Fibroblast of lung (primary cell): Measurements from ENCODE around the gene MCEMP1. TPM values are rescaled to one million over a fixed set of nuclear protein-coding genes. Genes with fewer than 3 reads are reported as not detected.

Source experiments
- DNase-seq, 2 donors: peaks; one replicate each; pipeline versions ENCODE4 v3.0.0 to v3.0.0-alpha.2; 2010; ENCODE audit warnings: low read depth in 2 of 2
- H2AFZ ChIP-seq: 2 replicates; pipeline ENCODE4 v1.5.1; 2012; ENCODE audit warnings: low read length, control low read depth, inconsistent platforms
- H3K27ac ChIP-seq: 2 replicates; pipeline ENCODE4 v1.5.1; 2011; ENCODE audit warnings: low read length, control low read depth; ENCODE audit not compliant: insufficient read depth
- H3K27me3 ChIP-seq: 2 replicates; pipeline ENCODE4 v1.5.1; 2011; ENCODE audit warnings: mild to moderate bottlenecking, low read length; ENCODE audit not compliant: control insufficient read depth, insufficient read depth
- H3K36me3 ChIP-seq: 2 replicates; pipeline ENCODE4 v1.5.1; 2011; ENCODE audit warnings: low read length; ENCODE audit not compliant: control insufficient read depth, insufficient read depth
- H3K4me1 ChIP-seq: 2 replicates; pipeline ENCODE4 v1.5.1; 2011; ENCODE audit warnings: low read length; ENCODE audit not compliant: control insufficient read depth, insufficient read depth; ENCODE audit errors: extremely low read depth
- H3K4me2 ChIP-seq: 2 replicates; pipeline ENCODE4 v1.5.1; 2011; ENCODE audit warnings: low read length, control low read depth; ENCODE audit not compliant: insufficient read depth; ENCODE audit errors: extremely low read depth
- H3K4me3 ChIP-seq, 4 experiments: fragments of 200-600 bp in 1 of 4; sonication (generic) in 1 of 4; replicated peaks in 1 of 4; 2 replicates each; pipeline ENCODE4 v1.5.1; 2011 to 2016; ENCODE audit warnings: low read length in 4 of 4, low read depth in 3 of 4, mild to moderate bottlenecking in 3 of 4, control low read depth in 2 of 4, inconsistent platforms in 1 of 4, mixed read lengths in 1 of 4; ENCODE audit not compliant: insufficient read depth in 1 of 4; ENCODE audit errors: control extremely low read depth in 1 of 4
- H3K79me2 ChIP-seq: 2 replicates; pipeline ENCODE4 v1.5.1; 2012; ENCODE audit warnings: mild to moderate bottlenecking, low read length, inconsistent platforms; ENCODE audit not compliant: control insufficient read depth, insufficient read depth
- H3K9ac ChIP-seq: 2 replicates; pipeline ENCODE4 v1.5.1; 2011; ENCODE audit warnings: mild to moderate bottlenecking, low read length, control low read depth; ENCODE audit not compliant: insufficient read depth
- H3K9me3 ChIP-seq: 2 replicates; pipeline ENCODE4 v1.5.1; 2012; ENCODE audit warnings: low read depth, low read length; ENCODE audit not compliant: control insufficient read depth, insufficient read depth
- H4K20me1 ChIP-seq: 2 replicates; pipeline ENCODE4 v1.5.1; 2011; ENCODE audit warnings: low read length; ENCODE audit not compliant: control insufficient read depth, insufficient read depth; ENCODE audit errors: extremely low read depth
- CTCF ChIP-seq, 2 donors: IDR thresholded peaks in 1 of 2; conservative IDR thresholded peaks in 1 of 2; 1 replicate in 1 of 2; 2 replicates in 1 of 2; pipeline ENCODE4 v1.5.1; 2011 to 2012; ENCODE audit warnings: low read length in 2 of 2, control low read depth in 1 of 2, inconsistent platforms in 1 of 2, low read depth in 1 of 2, mild to moderate bottlenecking in 1 of 2
- EZH2 ChIP-seq: IDR thresholded peaks from 2 replicates; pipeline ENCODE4 v1.5.1; 2012; ENCODE audit warnings: low read length, control low read depth, mild to moderate bottlenecking; ENCODE audit errors: missing control alignments
- polyA plus RNA-seq, 2 donors: library from polyadenylated mRNA; depleted of rRNA in 1 of 2; stranded (reverse) in 1 of 2; unstranded in 1 of 2; fragments of >200 nt; gene quantifications; 2 replicates each; pipeline ENCODE4 v1.2.1, GENCODE V29; 2011 to 2012; ENCODE audit warnings: missing spikeins in 1 of 2
- total RNA-seq: library from RNA; depleted of rRNA; stranded (reverse); fragments of >200 nt; gene quantifications from 2 replicates; pipeline ENCODE4 v1.2.1, GENCODE V29; 2014

The MCEMP1 gene
- total and polyA plus RNA-seq, 2 donors (not counting 1 experiment from before 2014, with no cell fraction given), result not detected

DNA sequence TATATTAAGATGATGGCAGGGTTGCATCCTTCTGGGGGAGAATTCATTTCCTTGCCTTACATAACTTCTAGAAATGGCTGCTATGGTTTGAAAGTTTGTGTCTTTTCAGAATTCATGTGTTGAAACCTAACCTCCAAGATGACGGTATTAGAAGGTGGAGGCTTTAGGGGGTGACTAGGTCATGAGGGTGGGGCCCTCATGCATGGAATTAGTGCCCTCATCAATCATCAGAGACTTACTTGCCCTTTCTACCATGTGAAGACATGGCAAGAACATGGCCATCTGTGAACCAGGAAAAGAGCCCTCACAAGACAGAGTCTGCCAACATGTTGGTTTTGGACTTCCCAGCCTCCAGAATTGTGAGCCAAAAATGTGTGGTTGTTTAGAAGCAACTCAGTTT, 39.9 kb downstream of the MCEMP1 start:
- Histone ChIP-seq H3K4me2 (no peak overlapping the region), H3K27me3 (no peaks in the 10 kb centered on the region), H3K4me1 (no peaks in the 10 kb centered on the region), H3K27ac (no peak overlapping the region), H3K9ac (no peak overlapping the region), H3K79me2 (no peaks in the 10 kb centered on the region), H4K20me1 (no peaks in the 10 kb centered on the region), H3K36me3 (no peaks in the 10 kb centered on the region), H3K4me3 (no peak overlapping the region), H2AFZ (no peak overlapping the region), H3K9me3 (no peaks in the 10 kb centered on the region)
- no peak for TF ChIP-seq CTCF (conservative IDR thresholded peaks at IDR 0.05 in 1 of 2, IDR thresholded peaks at IDR 0.05 in 1 of 2; ENCODE audit: low read depth in 1 of 2, low read length in 2 of 2)
- DNase-seq, result no peak

DNA sequence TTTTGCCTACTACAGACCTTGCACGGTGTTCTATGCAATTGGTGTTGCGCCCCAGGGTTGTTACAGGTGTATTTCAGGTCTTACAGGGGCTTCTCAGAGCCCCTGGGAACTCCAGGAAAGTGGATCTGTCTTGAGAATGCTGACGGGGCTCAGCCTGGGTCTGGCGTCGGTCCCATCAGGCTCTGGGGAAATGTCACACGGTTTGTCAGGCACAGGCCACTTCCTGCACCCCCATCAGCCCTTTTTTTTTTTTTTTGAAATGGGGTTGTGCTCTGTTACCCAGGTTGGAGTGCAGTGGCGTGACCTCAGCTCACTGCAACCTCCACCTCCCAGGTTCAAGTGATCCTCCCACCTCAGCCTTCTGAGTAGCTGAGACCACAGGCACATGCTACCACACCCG, 41.8 kb downstream of the MCEMP1 start:
- Histone ChIP-seq H3K27ac (no peak overlapping the region), H2AFZ (no peak overlapping the region), H3K79me2 (no peaks in the 10 kb centered on the region), H3K4me1 (no peaks in the 10 kb centered on the region), H3K4me2 (no peak overlapping the region), H3K27me3 (no peaks in the 10 kb centered on the region), H3K36me3 (no peaks in the 10 kb centered on the region), H4K20me1 (no peaks in the 10 kb centered on the region), H3K9me3 (no peaks in the 10 kb centered on the region), H3K9ac (no peak overlapping the region), H3K4me3 (no peak overlapping the region)
- TF ChIP-seq CTCF (conservative IDR thresholded peaks at IDR 0.05 in 1 of 2, IDR thresholded peaks at IDR 0.05 in 1 of 2; ENCODE audit: low read depth in 1 of 2, low read length in 2 of 2), result no peak
- TF ChIP-seq EZH2, result no peak
- no peak for DNase-seq

DNA sequence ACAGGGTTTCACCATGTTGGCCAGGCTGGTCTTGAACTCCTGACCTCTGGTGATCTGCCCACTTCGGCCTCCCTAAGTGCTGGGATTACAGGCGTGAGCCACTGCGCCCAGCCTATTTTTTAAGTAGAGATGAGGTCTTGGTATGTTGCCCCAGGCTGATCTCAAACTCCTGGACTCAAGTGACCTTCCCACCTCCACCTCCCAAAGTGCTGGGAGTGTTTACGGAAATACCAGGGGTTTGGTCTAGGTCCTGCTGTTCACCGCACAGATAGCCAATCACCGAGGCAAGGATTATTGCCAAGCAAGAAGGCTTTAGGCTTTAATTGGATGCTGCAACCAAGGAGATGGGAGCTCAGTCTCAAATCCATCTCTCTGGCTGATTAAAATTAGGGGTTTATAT, 43.5 kb downstream of the MCEMP1 start:
- H4K20me1 ChIP-seq, result no peaks in the 10 kb centered on the region

More for the DNA sequence above, 43.5 kb downstream of the MCEMP1 start:
- DNase-seq, result no peak
- no peaks in the 10 kb centered on the region for H3K36me3 ChIP-seq
- no peaks in the 10 kb centered on the region for H3K27me3 ChIP-seq
- H3K27ac ChIP-seq, result no peak overlapping the region
- H3K9ac ChIP-seq, result no peak overlapping the region
- no peak overlapping the region for H3K4me2 ChIP-seq
- no peaks in the 10 kb centered on the region for H3K9me3 ChIP-seq
- H3K4me1 ChIP-seq, result no peaks in the 10 kb centered on the region
- H2AFZ ChIP-seq, result no peak overlapping the region
- TF ChIP-seq EZH2 (no peak), CTCF (conservative IDR thresholded peaks at IDR 0.05 in 1 of 2, IDR thresholded peaks at IDR 0.05 in 1 of 2; ENCODE audit: low read depth in 1 of 2, low read length in 2 of 2) (no peak)
- no peaks in the 10 kb centered on the region for H3K79me2 ChIP-seq
- H3K4me3 ChIP-seq, result no peak overlapping the region
